ENCODE data around the gene ZBTB8OS. TPM values are rescaled to one million over a fixed set of nuclear protein-coding genes. Genes with fewer than 3 reads are reported as not detected.

ZBTB8OS gene
- 10 to 100 TPM; 14.1 to 51.8 (median 22.9) TPM for total RNA-seq

GRCh38 chr1:32650248-32650751, at the start of gene ZBTB8OS:
ZBTB8OS (minus strand) TSS chr1:32650550; CDS start chr1:32650529, 21 bp downstream.
- TF ChIP-seq, protein P1, sequence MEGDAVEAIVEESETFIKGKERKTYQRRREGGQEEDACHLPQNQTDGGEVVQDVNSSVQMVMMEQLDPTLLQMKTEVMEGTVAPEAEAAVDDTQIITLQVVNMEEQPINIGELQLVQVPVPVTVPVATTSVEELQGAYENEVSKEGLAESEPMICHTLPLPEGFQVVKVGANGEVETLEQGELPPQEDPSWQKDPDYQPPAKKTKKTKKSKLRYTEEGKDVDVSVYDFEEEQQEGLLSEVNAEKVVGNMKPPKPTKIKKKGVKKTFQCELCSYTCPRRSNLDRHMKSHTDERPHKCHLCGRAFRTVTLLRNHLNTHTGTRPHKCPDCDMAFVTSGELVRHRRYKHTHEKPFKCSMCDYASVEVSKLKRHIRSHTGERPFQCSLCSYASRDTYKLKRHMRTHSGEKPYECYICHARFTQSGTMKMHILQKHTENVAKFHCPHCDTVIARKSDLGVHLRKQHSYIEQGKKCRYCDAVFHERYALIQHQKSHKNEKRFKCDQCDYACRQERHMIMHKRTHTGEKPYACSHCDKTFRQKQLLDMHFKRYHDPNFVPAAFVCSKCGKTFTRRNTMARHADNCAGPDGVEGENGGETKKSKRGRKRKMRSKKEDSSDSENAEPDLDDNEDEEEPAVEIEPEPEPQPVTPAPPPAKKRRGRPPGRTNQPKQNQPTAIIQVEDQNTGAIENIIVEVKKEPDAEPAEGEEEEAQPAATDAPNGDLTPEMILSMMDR (IDR thresholded peaks at IDR 0.05; ENCODE audit: low read depth): no peak

DNA sequence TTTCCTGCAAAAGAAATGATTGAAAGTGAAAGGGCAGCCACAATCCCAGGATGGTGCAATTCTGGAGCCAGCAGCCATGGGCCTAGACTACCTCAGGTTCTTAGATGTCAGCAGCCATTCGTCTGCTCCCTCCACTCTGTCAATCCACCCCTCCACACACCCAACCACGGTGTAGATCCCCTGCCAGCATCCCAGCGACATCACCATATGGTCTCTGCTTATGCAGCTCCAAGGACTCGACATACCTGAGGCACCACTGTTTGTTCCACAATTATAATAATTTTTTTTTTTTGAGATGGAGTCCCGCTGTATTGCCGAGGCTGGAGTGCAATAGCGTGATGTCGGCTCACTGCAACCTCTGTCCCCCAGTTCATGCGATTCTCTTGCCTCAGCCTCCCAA, 45.7 kb upstream of the ZBTB8OS start:
- TF ChIP-seq, protein P1 (IDR thresholded peaks at IDR 0.05; ENCODE audit: low read depth): no peak

DNA sequence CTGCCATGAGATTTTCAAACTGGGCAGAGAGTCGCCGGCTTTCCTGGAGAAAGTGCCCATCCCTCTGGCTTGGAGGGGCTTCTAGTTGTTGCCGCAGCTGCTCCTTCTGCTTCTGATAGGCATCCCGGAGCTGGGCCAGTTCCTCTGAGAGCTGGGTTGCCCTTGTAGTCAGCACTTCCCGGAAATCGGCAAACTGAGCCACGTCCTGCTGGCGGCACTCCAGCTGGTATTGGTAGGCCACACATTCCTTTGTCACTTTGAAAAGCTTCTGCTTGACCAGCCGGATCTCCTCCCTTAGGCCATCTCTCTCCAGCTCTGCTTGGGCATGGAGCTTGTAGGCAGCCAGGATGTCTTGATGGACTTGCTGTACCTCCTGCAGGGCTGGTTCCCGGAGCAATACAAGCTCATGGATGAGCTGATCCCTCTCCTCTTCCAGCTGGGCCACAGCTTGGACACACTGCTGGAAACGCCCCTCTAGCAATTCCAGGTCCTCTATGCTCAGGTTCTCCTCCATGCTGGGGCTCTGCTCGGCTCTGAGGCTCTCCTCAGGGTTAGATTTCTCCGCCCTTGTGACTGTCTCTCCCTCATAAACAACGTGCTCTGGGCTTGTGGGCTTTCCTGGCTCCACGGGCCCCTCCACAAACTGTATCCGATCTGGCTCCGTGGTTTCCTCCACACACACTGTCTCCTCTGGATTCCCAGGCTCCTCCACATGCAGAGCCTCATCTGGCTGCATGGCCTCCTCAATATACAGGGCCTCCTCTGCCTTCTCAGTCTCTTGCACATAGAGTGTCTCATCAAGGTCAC, 45.0 kb upstream of the ZBTB8OS start:
- TF ChIP-seq, protein P1 (IDR thresholded peaks at IDR 0.05; ENCODE audit: low read depth): no peak

DNA sequence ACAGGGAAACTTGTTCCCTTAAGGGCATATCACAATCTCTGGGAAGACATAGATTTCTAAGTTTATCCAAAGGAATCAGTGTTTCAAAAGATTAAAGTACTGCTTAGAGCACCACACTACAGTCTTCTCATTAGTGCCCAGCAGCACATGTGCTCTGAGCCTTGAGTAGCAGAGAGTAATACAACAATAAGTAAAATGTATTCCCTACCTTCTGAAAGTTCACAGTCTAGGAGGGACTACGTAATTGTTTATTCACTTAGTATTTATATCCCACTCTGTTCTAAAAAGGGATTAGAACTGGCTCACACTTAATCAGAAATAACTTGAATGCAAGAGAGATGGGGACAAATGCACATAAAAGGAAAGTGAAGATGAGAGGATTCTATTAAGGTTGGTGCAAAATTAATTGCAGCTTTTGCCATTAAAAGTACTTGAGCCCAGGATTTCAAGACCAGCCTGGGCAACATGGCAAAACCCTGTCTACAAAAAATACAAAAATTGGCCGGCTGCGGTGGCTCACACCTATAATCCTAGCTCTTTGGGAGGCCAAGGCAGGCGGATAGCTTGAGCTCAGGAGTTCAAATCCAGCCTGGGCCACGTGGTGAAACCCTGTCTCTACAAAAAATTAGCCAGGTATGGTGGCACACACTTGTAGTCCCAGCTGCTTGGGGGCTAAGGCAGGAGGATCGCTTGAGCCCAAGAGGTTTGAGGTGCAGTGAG, 43.3 kb upstream of the ZBTB8OS start:
- TF ChIP-seq, protein P1 (IDR thresholded peaks at IDR 0.05; ENCODE audit: low read depth): no peak

DNA sequence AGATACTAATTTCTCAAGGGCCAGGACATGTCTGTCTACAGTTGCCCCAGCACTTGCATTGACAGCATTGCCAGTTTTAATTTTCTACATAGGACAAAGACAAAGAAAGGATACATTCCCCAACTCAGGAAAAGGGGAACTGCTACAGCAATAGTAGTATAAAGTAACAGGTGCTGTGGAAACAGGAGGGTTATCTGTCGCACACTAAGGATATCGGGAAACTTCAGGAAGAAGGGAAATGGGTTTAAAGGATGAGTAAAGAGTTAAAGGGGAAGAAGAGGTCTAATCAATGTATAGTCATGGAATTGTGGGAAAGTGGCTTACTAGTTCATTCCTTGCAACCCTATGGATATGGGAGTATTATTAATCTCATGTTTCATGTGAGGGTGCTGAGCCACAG, 36.0 kb upstream of the ZBTB8OS start:
- TF ChIP-seq, protein P1 (IDR thresholded peaks at IDR 0.05; ENCODE audit: low read depth): no peak

DNA sequence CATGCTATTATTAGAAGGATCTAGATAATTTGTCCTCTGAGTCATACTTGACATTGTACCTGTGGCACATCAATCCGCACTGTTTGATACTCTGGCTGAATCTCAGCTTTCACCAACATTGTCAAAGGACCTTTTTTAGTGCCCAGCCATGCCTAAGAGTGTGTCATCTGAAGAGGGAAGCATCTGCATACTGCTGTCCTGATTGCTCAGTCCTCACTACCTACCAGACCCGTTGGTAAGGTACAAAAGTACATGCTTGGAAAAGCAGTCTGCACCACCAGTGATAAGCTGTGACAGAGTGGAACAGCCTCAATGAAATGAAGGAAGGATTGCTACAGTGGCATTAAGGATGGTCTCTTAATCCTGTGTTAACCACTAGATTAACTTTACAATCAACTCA, 35.1 kb upstream of the ZBTB8OS start:
- TF ChIP-seq, protein P1 (IDR thresholded peaks at IDR 0.05; ENCODE audit: low read depth): no peak

DNA sequence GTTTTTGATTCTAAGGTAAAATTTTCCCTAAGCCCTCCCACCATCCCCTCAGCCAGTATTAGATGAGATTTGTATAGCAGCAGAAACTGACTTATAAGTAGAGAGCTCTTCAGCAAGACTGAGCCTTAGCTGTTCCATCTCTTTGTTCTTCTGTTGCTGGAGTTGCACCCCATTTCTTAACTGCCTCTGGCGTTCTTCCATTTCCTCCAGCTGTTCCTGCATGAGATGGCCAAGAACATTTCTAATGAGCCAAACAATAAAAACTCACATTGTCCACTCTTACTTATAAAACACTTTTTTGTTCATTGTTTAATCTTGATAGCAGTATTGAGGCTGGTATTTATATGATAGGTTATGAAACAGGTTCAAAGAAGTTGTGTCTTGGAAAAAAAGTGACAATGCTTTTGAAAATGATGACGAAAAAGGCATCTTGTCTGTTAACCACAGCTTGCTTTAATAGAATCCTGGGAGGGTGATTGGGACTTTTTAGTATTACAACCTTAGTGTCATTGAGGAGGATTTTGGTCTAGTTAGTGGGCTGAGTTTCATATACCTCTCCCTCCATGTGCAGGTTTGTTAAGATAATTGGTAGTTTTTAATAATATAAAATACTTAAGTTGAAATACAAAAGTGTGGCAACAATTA, 33.9 kb upstream of the ZBTB8OS start:
- TF ChIP-seq, protein P1 (IDR thresholded peaks at IDR 0.05; ENCODE audit: low read depth): no peak

Data from subcutaneous adipose tissue (tissue), 4 donors.